ENCODE measurements around the gene SHBG. TPM values are rescaled to one million over a fixed set of nuclear protein-coding genes. Genes with fewer than 3 reads are reported as not detected.

SHBG gene
- total RNA-seq, 4 donors from 2014 or later = 0.32 to 0.41 TPM; not detected in 2

DNA sequence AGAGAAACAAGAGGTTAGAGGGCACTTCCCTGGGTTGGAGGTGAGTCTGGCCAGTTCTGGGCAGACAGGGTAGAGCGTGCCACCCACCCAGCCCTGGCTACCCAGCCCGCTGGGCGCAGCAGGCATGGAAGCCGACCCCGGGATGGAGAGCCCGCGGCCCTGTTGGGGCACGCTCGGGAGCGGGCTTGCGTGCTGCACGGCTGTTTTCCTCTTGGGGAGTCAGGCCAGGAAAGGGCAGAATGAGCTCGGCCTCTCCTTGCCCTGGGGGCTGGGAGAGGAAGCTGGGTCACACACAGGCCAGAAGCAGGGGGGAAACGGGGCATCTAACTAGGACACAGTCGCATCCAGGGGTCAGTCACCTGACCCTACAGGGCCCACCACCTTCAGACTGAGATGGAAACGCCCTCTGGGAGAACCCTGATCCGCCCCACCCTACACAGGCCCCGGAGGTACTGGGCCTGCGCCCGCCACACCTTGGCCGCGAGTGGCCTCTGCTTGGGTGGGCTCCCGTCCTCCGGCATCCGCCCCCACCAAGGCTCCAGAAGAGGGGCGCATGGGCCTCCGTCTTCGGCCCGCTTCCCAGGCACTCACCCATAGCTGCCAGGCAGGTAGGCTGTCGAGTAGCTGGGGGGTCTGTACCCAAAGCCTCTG is 41.3 kb upstream of the SHBG start:
- TF ChIP-seq POLR2AphosphoS5 (IDR thresholded peaks at IDR 0.05) (no peak), POLR2A (IDR thresholded peaks at IDR 0.05) (no peak), EP300 (IDR thresholded peaks at IDR 0.05; ENCODE audit: low read depth) (no peak)
- TF ChIP-seq, protein P1, sequence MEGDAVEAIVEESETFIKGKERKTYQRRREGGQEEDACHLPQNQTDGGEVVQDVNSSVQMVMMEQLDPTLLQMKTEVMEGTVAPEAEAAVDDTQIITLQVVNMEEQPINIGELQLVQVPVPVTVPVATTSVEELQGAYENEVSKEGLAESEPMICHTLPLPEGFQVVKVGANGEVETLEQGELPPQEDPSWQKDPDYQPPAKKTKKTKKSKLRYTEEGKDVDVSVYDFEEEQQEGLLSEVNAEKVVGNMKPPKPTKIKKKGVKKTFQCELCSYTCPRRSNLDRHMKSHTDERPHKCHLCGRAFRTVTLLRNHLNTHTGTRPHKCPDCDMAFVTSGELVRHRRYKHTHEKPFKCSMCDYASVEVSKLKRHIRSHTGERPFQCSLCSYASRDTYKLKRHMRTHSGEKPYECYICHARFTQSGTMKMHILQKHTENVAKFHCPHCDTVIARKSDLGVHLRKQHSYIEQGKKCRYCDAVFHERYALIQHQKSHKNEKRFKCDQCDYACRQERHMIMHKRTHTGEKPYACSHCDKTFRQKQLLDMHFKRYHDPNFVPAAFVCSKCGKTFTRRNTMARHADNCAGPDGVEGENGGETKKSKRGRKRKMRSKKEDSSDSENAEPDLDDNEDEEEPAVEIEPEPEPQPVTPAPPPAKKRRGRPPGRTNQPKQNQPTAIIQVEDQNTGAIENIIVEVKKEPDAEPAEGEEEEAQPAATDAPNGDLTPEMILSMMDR (IDR thresholded peaks at IDR 0.05) = no peak
- intact Hi-C loops (cut with DNase I; ENCODE audit: low total_unique reads) = loop anchor here (10.0 kb wide), 1 partner anchor 544 kb away; the partner anchor contains the start of gene SLC16A11
- H3K4me3 ChIP-seq = peak overlapping the region; percentile 31 to 45 (median 33)
- H3K27me3 ChIP-seq = no peaks in the 10 kb centered on the region
- H3K36me3 ChIP-seq = peaks cover 0 to 28% (median 11%) of the 10 kb centered on the region in 4 donors
- in situ Hi-C loops (cut with MboI; ENCODE audit: low pct_ligation_motif_present in 1 of 4, low pct_unique_long_range_greater_than_20kb in 1 of 4, low sequenced_read_pairs in 3 of 4) = no loop called here
- no peaks in the 10 kb centered on the region for H3K9me3 ChIP-seq
- WGBS, 2 donors (ENCODE audit: low coverage in 1 of 2) = 40 to 81% methylated on average over 4 to 21 of the region's 30 CpGs
- H3K27ac ChIP-seq = peak overlapping the region; percentile 66 to 83 (median 76)
- DNase-seq = no peak
- peaks cover 7 to 41% (median 27%) of the 10 kb centered on the region in 4 donors for H3K4me1 ChIP-seq

- Histone ChIP-seq H3K4me3 (peak overlapping the region; percentile 31 to 45 (median 33)), H3K27me3 (no peaks in the 10 kb centered on the region), H3K4me1 (peaks cover 5 to 38% (median 25%) of the 10 kb centered on the region in 4 donors), H3K9me3 (no peaks in the 10 kb centered on the region), H3K36me3 (peaks cover 0 to 34% (median 14%) of the 10 kb centered on the region in 4 donors), H3K27ac (peak overlapping the region; percentile 66 to 83 (median 76))
- WGBS, 2 donors (ENCODE audit: low coverage in 1 of 2) = 54 to 60% methylated on average over 3 to 20 of the region's 56 CpGs
- peak; percentile 81 for DNase-seq
- TF ChIP-seq POLR2A (IDR thresholded peaks at IDR 0.05) = no peak
- TF ChIP-seq, protein P1 (IDR thresholded peaks at IDR 0.05) = peak; percentile 83 to 91 (median 88)
- no peak for TF ChIP-seq EP300 (IDR thresholded peaks at IDR 0.05; ENCODE audit: low read depth)
- peak in 2 of 3 donors; percentile 44 to 53 for TF ChIP-seq POLR2AphosphoS5 (IDR thresholded peaks at IDR 0.05)
- intact Hi-C loops (cut with DNase I; ENCODE audit: low total_unique reads) (loop anchor here (10.0 kb wide), 1 partner anchor 545 kb away; the partner anchor contains the start of gene SLC16A11), in situ Hi-C loops (cut with MboI; ENCODE audit: low pct_ligation_motif_present in 1 of 4, low pct_unique_long_range_greater_than_20kb in 1 of 4, low sequenced_read_pairs in 3 of 4) (no loop called here)
These were observed 40.6 kb upstream of the SHBG start for GRCh38 chr17:7589204-7589868.

- H3K36me3 ChIP-seq = peaks cover 0 to 42% (median 18%) of the 10 kb centered on the region in 4 donors
- DNase-seq = no peak
- no peak for TF ChIP-seq EP300 (IDR thresholded peaks at IDR 0.05; ENCODE audit: low read depth)
- TF ChIP-seq POLR2A (IDR thresholded peaks at IDR 0.05) = no peak
- TF ChIP-seq, protein P1 (IDR thresholded peaks at IDR 0.05) = no peak
- TF ChIP-seq POLR2AphosphoS5 (IDR thresholded peaks at IDR 0.05) = no peak
- H3K27ac ChIP-seq = peak within 1 kb of the TSS; percentile 66 to 83 (median 76)
- H3K4me3 ChIP-seq = peak within 1 kb of the TSS; percentile 31 to 45 (median 33)
- no peaks in the 10 kb centered on the region for H3K9me3 ChIP-seq
- intact Hi-C loops (cut with DNase I; ENCODE audit: low total_unique reads) = loop anchor here (10.0 kb wide), 1 partner anchor 545 kb away; the partner anchor contains the start of gene SLC16A11
- H3K4me1 ChIP-seq = peaks cover 0 to 31% (median 18%) of the 10 kb centered on the region in 4 donors
- 72% methylated on average over 24 of the region's 24 CpGs; no CpG with 5 or more reads in 1 of the 2 donors for WGBS, 2 donors (ENCODE audit: low coverage in 1 of 2)
- in situ Hi-C loops (cut with MboI; ENCODE audit: low pct_ligation_motif_present in 1 of 4, low pct_unique_long_range_greater_than_20kb in 1 of 4, low sequenced_read_pairs in 3 of 4) = no loop called here
- H3K27me3 ChIP-seq = no peaks in the 10 kb centered on the region
These were observed 39.8 kb upstream of the SHBG start, which contains the start of gene SOX15 for GRCh38 chr17:7589891-7590691. TSS of gene SOX15 (minus strand) at chr17:7590094. CDS start at chr17:7589676, 418 bp downstream.

Measured in transverse colon (tissue), 4 donors.